ENCODE data around the gene SIM2.

- TF ChIP-seq EZH2 (IDR thresholded peaks at IDR 0.05; ENCODE audit: borderline replicate concordance, low read length) (no peak), CTCF (conservative IDR thresholded peaks at IDR 0.05 in 1 of 2, IDR thresholded peaks at IDR 0.05 in 1 of 2; ENCODE audit: extremely low read depth in 1 of 2, insufficient read depth in 1 of 2, low read depth in 1 of 2, low read length in 2 of 2) (no peak)
These were observed 84.9 kb downstream of the SIM2 start for GRCh38 chr21:36783612-36784374.
